ENCODE data around the gene TLL1.

DNA sequence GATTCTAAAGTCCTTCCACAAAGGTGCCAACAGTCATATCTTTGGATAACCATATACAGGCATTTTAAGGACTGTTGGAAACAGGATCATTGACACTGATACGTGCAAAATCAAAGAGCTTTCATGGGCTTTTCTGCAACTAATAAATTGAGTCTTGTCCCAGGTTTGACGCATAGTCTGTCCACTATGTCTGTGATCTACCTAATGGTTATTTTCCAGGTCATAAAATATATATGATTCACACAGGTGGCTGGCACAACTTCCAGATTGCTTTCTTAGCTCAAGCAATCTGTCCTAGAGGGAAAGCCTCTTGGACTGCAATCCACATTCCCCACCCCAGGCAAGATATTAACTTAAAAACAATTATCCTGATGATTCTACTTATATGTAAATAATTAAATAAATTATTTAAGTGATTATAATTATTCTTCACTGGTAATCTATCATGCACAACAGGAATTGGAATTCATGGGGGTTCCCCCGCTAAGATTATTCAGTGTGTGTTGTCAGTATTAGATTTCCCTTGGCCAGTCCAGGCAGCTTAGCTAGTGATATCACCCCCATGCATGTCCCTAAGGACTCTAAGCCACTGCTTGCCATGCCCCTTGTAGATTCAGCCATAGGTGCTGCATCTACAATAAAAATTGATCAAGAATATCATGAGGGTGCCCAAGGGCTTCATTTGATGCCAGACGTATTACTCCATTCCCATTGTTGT, 97.8 kb downstream of the TLL1 start:
- no peak for TF ChIP-seq EZH2 (IDR thresholded peaks at IDR 0.05; ENCODE audit: low read depth)
- TF ChIP-seq, protein P1, sequence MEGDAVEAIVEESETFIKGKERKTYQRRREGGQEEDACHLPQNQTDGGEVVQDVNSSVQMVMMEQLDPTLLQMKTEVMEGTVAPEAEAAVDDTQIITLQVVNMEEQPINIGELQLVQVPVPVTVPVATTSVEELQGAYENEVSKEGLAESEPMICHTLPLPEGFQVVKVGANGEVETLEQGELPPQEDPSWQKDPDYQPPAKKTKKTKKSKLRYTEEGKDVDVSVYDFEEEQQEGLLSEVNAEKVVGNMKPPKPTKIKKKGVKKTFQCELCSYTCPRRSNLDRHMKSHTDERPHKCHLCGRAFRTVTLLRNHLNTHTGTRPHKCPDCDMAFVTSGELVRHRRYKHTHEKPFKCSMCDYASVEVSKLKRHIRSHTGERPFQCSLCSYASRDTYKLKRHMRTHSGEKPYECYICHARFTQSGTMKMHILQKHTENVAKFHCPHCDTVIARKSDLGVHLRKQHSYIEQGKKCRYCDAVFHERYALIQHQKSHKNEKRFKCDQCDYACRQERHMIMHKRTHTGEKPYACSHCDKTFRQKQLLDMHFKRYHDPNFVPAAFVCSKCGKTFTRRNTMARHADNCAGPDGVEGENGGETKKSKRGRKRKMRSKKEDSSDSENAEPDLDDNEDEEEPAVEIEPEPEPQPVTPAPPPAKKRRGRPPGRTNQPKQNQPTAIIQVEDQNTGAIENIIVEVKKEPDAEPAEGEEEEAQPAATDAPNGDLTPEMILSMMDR (conservative IDR thresholded peaks at IDR 0.05), result no peak

Measured in PC-9 (cell line).